ENCODE results near the gene AUTS2.

- TF ChIP-seq EZH2phosphoT487 (IDR thresholded peaks at IDR 0.05; ENCODE audit: unreplicated experiment) (no peak), CTCF (conservative IDR thresholded peaks at IDR 0.05; ENCODE audit: low read depth in 2 of 2) (no peak), POLR2AphosphoS5 (IDR thresholded peaks at IDR 0.05; ENCODE audit: low read depth) (no peak), CREB1 (CRISPR knock-in tag; IDR thresholded peaks at IDR 0.05; ENCODE audit: low read depth) (no peak), JUNB (IDR thresholded peaks at IDR 0.05; ENCODE audit: unreplicated experiment) (no peak), EZH2 (IDR thresholded peaks at IDR 0.05; ENCODE audit: low read depth, unreplicated experiment) (no peak), REST (IDR thresholded peaks at IDR 0.05; ENCODE audit: unreplicated experiment) (no peak), ETS1 (IDR thresholded peaks at IDR 0.05) (no peak), ZNF331 (CRISPR knock-in tag; IDR thresholded peaks at IDR 0.05; ENCODE audit: low read depth) (no peak), NANOG (IDR thresholded peaks at IDR 0.05; ENCODE audit: borderline replicate concordance) (no peak), STAT1 (IDR thresholded peaks at IDR 0.05; ENCODE audit: unreplicated experiment) (no peak), ZNF114 (CRISPR knock-in tag; IDR thresholded peaks at IDR 0.05) (no peak)
Measured at GRCh38 chr7:69857014-69857413, 258.7 kb downstream of the AUTS2 start.

Measured in GM23338 (cell line).